HG02623 (cell line): Measurements from ENCODE around the gene TMEM14B.
"Not testable (repeated sequence)": the region's sequence is repeated elsewhere in the genome, so short reads cannot be mapped to it uniquely, and the experiment has no call there.

Experiments
- ATAC-seq: cut with Tn5 transposase; IDR thresholded peaks from one replicate; pipeline ENCODE4 v1.9.1; 2021; ENCODE audit warnings: moderate library complexity; ENCODE audit not compliant: unreplicated experiment

Gene TMEM14B

GRCh38 chr6:10745116-10745515 lies 2.5 kb upstream of the TMEM14B start:
- ATAC-seq, result no peak

GRCh38 chr6:10746915-10747250 lies 722 bp upstream of the TMEM14B start:
- ATAC-seq, result no peak

GRCh38 chr6:10749734-10750133 lies 2.1 kb downstream of the TMEM14B start:
- ATAC-seq, result no peak

- ATAC-seq, result not testable (repeated sequence)
Measured at GRCh38 chr6:10750568-10750967, 3.0 kb downstream of the TMEM14B start.

- not testable (repeated sequence) for ATAC-seq
Measured at GRCh38 chr6:10751757-10752156, 4.2 kb downstream of the TMEM14B start.

- ATAC-seq, result no peak
Measured at GRCh38 chr6:10756085-10756484, 8.5 kb downstream of the TMEM14B start.

GRCh38 chr6:10759312-10759839 lies 11.8 kb downstream of the TMEM14B start:
- ATAC-seq, result no peak

- ATAC-seq, result no peak
Measured at GRCh38 chr6:10759884-10760329, 12.3 kb downstream of the TMEM14B start.

- no peak for ATAC-seq
Measured at GRCh38 chr6:10763006-10763405, 15.4 kb downstream of the TMEM14B start.

- no peak for ATAC-seq
Measured at GRCh38 chr6:10769419-10769818, 21.8 kb downstream of the TMEM14B start.

- ATAC-seq, result no peak
Measured at GRCh38 chr6:10771371-10771894, 23.8 kb downstream of the TMEM14B start.

GRCh38 chr6:10778230-10778629 lies 30.6 kb downstream of the TMEM14B start:
- no peak for ATAC-seq

- no peak for ATAC-seq
Measured at GRCh38 chr6:10779076-10779475, 31.5 kb downstream of the TMEM14B start.

- no peak for ATAC-seq
Measured at GRCh38 chr6:10791673-10792072, 44.1 kb downstream of the TMEM14B start.

- ATAC-seq, result no peak
Measured at GRCh38 chr6:10792101-10792500, 44.5 kb downstream of the TMEM14B start.

- ATAC-seq, result no peak
Measured at GRCh38 chr6:10793035-10793434, 45.4 kb downstream of the TMEM14B start.

- no peak for ATAC-seq
Measured at GRCh38 chr6:10793695-10794094, 46.1 kb downstream of the TMEM14B start.

GRCh38 chr6:10794239-10794638 lies 46.6 kb downstream of the TMEM14B start:
- ATAC-seq, result no peak

- ATAC-seq, result no peak
Measured at GRCh38 chr6:10800810-10801209, 53.2 kb downstream of the TMEM14B start.

- ATAC-seq, result peak; percentile 87
Measured at GRCh38 chr6:10801224-10801848, 53.7 kb downstream of the TMEM14B start.
